Sigmoid colon (tissue), 4 donors: ENCODE results near the gene LCP2.
"Not testable (repeated sequence)": the region's sequence is repeated elsewhere in the genome, so short reads cannot be mapped to it uniquely, and the experiment has no call there.

Source experiments
- EP300 ChIP-seq, 4 donors: sonication (generic); formaldehyde crosslinking; IDR thresholded peaks; one replicate each; pipeline ENCODE4 v1.6.1; 2017; ENCODE audit warnings: antibody characterized with exemption in 4 of 4
- POLR2A ChIP-seq, 2 donors: fragments of 450-650 bp; IDR thresholded peaks; one replicate each; pipeline ENCODE4 v1.6.1; 2016; ENCODE audit warnings: antibody characterized with exemption in 2 of 2, mild to moderate bottlenecking in 2 of 2, moderate library complexity in 2 of 2
- POLR2AphosphoS5 ChIP-seq, 4 donors: sonication (generic); formaldehyde crosslinking; IDR thresholded peaks; one replicate each; pipeline ENCODE4 v1.6.1; 2017; ENCODE audit warnings: antibody characterized with exemption in 4 of 4
- TF ChIP-seq, protein P1 (sequence below), 4 experiments: fragments of 450-650 bp in 3 of 4; fragments of 200-600 bp in 1 of 4; IDR thresholded peaks; one replicate each; pipeline ENCODE4 v1.5.1; 2016 to 2019; ENCODE audit warnings: antibody characterized with exemption in 4 of 4, mild to moderate bottlenecking in 3 of 4, moderate library complexity in 2 of 4

DNA sequence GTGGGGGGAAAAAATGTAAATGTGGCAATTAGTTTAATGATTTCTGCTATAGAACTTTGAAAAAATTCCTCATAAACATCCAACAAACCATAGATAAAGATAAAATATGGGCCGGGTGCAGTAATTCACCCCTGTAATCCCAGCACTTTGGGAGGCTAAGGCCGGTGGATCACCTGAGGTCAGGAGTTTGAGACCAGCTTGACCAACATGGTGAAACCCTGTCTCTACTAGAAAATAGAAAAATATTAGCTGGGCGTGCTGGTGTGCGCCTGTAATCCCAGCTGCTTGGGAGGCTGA is 48.7 kb downstream of the LCP2 start:
- TF ChIP-seq POLR2A, EP300, POLR2AphosphoS5 (IDR thresholded peaks at IDR 0.05): not testable (repeated sequence)
- TF ChIP-seq, protein P1, sequence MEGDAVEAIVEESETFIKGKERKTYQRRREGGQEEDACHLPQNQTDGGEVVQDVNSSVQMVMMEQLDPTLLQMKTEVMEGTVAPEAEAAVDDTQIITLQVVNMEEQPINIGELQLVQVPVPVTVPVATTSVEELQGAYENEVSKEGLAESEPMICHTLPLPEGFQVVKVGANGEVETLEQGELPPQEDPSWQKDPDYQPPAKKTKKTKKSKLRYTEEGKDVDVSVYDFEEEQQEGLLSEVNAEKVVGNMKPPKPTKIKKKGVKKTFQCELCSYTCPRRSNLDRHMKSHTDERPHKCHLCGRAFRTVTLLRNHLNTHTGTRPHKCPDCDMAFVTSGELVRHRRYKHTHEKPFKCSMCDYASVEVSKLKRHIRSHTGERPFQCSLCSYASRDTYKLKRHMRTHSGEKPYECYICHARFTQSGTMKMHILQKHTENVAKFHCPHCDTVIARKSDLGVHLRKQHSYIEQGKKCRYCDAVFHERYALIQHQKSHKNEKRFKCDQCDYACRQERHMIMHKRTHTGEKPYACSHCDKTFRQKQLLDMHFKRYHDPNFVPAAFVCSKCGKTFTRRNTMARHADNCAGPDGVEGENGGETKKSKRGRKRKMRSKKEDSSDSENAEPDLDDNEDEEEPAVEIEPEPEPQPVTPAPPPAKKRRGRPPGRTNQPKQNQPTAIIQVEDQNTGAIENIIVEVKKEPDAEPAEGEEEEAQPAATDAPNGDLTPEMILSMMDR (IDR thresholded peaks at IDR 0.05), result not testable (repeated sequence)
